AG04449 (cell line): Measurements from ENCODE around the gene PKHD1.
"Not testable (repeated sequence)": the region's sequence is repeated elsewhere in the genome, so short reads cannot be mapped to it uniquely, and the experiment has no call there.

Experiments
- CTCF ChIA-PET: fragments of 350-600 bp; formaldehyde crosslinking; extraction: SDS; loops from one replicate; lab custom pipeline; 2021; ENCODE audit warnings: antibody characterized with exemption; lab: Yijun Ruan, JAX
- POLR2A ChIA-PET: fragments of 400-600, 350-600 bp; formaldehyde crosslinking; extraction: SDS; loops from one replicate; lab custom pipeline; 2020; ENCODE audit warnings: antibody characterized with exemption, inconsistent platforms; lab: Yijun Ruan, JAX
- DNase-seq: peaks from one replicate; pipeline ENCODE4 v3.0.0-alpha.2; 2010; ENCODE audit warnings: low read depth, low spot score
- H3K4me3 ChIP-seq: 2 replicates; pipeline ENCODE4 v1.5.1; 2011; ENCODE audit warnings: low read depth, mild to moderate bottlenecking, control low read depth, low read length
- TF ChIP-seq, protein P1 (sequence below): IDR thresholded peaks from one replicate; pipeline ENCODE4 v1.5.1; 2011; ENCODE audit warnings: mild to moderate bottlenecking, moderate library complexity, low read length, control low read depth, inconsistent platforms; ENCODE audit not compliant: insufficient read depth; ENCODE audit errors: missing control alignments

PKHD1 gene

DNA sequence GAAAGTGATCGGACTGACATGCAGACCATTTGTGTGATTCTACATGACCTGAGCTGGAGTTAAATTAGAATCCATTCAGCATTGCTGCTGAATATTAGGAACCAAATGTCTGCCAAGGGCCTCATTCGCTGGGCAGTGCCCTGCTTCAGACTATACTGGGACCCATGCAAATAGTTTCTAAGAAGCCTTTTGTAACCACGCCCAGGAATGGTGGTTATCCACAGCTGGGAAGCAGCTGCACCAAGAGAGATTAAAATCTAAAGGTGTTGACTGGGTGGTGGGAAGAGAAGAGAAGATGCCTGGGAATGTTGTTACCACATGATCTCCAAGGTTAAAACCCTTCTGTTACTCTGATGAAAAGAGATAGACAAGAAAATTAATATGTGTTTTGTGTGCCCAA is 156.8 kb downstream of the PKHD1 start:
- DNase-seq: no peak
- ChIA-PET POLR2A (no interaction called here), CTCF (no interaction called here)
- TF ChIP-seq, protein P1, sequence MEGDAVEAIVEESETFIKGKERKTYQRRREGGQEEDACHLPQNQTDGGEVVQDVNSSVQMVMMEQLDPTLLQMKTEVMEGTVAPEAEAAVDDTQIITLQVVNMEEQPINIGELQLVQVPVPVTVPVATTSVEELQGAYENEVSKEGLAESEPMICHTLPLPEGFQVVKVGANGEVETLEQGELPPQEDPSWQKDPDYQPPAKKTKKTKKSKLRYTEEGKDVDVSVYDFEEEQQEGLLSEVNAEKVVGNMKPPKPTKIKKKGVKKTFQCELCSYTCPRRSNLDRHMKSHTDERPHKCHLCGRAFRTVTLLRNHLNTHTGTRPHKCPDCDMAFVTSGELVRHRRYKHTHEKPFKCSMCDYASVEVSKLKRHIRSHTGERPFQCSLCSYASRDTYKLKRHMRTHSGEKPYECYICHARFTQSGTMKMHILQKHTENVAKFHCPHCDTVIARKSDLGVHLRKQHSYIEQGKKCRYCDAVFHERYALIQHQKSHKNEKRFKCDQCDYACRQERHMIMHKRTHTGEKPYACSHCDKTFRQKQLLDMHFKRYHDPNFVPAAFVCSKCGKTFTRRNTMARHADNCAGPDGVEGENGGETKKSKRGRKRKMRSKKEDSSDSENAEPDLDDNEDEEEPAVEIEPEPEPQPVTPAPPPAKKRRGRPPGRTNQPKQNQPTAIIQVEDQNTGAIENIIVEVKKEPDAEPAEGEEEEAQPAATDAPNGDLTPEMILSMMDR: no peak
- no peak overlapping the region for H3K4me3 ChIP-seq

DNA sequence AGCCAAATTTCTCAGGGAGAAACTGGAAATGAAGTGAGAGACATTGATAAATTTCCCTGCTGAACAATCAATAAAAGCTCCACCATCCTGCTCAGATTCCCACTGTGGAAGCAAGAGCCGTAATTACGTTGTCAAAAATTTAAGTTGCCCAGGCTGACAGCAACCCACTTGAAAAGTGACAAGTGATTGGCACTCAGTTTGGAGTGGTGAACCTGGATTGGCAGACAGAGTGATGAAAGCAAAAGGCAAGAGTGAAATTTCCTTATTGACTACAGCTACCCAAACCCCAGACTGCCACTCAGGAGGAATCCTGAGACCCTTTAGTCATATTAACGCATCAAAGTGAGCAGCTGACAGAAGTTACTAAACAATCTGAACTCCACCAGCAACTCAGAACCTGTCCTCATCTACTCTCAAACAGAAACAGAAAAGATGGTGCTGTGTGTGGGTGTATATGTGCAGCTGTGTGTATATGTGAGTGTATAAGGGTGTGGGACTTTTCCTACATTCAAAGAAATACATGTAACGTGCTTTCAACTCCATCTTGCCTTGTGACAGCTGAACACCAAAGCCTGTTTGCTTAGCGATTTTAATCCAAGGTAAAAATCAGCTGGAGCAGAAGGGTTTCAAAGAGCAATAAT is 157.4 kb downstream of the PKHD1 start:
- no peak for DNase-seq
- H3K4me3 ChIP-seq: no peak overlapping the region
- ChIA-PET POLR2A (no interaction called here), CTCF (no interaction called here)
- TF ChIP-seq, protein P1: no peak

DNA sequence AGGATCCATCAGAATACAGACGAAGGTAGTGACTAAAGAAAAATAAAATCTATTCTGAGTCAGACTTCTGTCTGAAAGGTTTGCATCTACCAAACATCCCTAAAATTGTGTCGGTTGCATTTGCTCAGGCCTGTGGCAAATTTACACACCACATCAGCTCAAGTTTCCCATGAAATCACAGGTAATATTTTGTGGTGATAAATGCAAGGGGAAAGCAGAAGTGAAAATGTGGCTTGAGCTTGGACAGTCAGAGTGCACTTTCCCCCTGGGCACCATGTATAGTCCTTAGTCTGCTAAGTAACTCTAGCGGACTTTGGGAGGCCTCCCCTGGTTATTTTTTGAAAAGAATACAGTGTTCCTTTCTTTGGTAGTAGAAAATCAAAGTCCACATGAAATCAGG is 159.1 kb downstream of the PKHD1 start:
- TF ChIP-seq, protein P1: no peak
- DNase-seq: no peak
- no peak overlapping the region for H3K4me3 ChIP-seq
- ChIA-PET CTCF (no interaction called here), POLR2A (no interaction called here)

DNA sequence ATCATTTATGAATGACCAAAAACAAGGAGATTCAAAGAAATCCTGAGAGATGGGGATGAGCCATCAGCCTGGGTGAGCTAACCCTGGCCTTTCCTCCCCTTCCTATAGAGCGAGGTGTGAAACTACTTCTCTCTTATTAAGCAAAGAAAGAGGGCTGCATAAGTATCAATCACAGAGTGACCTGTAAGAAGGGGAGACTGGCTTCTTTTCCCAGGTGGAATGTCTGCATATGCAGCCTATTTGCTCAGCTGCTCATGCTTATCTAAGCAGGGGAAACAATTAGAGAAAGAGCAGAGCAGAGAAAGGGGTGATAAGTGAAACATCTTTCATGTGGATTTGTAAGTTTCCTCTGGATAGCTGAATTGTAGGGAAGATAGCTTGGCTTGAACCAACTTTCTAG is 160.0 kb downstream of the PKHD1 start:
- DNase-seq: no peak
- POLR2A ChIA-PET: no interaction called here
- H3K4me3 ChIP-seq: no peak overlapping the region
- TF ChIP-seq, protein P1: no peak
- CTCF ChIA-PET: no interaction called here

DNA sequence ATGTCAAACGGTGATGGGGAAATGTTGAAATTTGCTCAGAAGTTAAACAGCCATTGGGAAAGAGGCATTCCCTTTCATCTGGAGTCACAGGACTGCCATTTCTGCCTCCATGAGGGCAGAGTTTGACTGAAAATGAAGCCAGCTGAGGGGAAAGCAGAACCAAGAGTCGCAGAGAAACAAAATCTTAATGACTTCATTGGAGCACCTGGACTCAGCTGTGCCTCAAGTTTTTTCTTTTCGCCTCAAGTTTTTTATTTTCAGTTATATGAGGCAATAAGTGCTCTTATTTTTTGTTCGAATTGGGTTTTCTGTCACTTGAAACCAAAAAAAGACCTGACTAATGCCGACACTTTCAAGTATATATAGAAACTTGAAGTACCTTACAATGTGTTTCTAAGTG is 161.3 kb downstream of the PKHD1 start:
- no peak overlapping the region for H3K4me3 ChIP-seq
- ChIA-PET CTCF (no interaction called here), POLR2A (no interaction called here)
- TF ChIP-seq, protein P1: no peak
- no peak for DNase-seq

DNA sequence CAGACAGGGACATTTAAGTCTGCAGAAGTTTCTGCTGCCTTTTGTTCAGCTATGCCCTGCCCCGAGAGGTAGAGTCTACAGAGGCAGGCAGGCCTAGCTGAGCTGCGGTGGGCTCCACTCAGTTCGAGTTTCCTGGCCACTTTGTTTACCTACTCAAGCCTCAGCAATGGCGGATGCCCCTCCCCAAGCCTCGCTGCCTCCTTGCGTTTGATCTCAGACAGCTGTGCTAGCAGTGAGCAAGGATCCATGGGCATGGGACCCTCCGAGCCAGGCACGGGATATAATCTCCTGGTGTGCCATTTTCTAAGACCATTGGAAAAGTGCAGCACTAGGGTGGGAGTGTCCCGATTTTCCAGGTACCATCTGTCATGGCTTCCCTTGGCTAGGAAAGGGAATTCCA is 164.9 kb downstream of the PKHD1 start:
- DNase-seq, POLR2A ChIA-PET, CTCF ChIA-PET: not testable (repeated sequence)

DNA sequence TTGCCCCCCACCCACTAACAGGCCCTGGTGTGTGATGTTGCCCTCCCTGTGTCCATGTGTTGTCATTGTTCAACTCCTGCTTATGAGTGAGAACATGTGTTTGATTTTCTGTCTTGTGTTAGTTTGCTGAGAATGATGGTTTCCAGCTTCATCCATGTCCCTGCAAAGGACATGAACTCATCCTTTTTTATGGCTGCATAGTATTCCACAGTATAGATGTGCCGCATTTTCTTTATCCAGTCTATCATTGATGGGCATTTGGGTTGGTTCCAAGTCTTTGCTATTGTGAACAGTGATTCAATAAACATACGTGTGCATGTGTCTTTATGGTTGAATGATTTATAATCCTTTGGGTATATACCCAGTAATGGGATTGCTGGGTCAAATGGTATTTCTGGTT is 169.1 kb downstream of the PKHD1 start:
- DNase-seq, CTCF ChIA-PET, POLR2A ChIA-PET, H3K4me3 ChIP-seq: not testable (repeated sequence)

More for the DNA sequence above, 164.9 kb downstream of the PKHD1 start:
- not testable (repeated sequence) for H3K4me3 ChIP-seq
